Activated CD4-positive, CD25-positive, alpha-beta regulatory T cell treated with anti-CD3 and anti-CD28 coated beads, Interleukin-2, amount 50 U/mL, for 16 hours (primary cell): ENCODE results near the gene ARL3.
"Not testable (repeated sequence)": the region's sequence is repeated elsewhere in the genome, so short reads cannot be mapped to it uniquely, and the experiment has no call there.

ENCODE experiments used
- DNase-seq: peaks from one replicate; pipeline ENCODE4 v3.0.0-alpha.2; 2020; ENCODE audit warnings: low read depth, low spot score

The ARL3 gene, protein sequence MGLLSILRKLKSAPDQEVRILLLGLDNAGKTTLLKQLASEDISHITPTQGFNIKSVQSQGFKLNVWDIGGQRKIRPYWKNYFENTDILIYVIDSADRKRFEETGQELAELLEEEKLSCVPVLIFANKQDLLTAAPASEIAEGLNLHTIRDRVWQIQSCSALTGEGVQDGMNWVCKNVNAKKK

DNA sequence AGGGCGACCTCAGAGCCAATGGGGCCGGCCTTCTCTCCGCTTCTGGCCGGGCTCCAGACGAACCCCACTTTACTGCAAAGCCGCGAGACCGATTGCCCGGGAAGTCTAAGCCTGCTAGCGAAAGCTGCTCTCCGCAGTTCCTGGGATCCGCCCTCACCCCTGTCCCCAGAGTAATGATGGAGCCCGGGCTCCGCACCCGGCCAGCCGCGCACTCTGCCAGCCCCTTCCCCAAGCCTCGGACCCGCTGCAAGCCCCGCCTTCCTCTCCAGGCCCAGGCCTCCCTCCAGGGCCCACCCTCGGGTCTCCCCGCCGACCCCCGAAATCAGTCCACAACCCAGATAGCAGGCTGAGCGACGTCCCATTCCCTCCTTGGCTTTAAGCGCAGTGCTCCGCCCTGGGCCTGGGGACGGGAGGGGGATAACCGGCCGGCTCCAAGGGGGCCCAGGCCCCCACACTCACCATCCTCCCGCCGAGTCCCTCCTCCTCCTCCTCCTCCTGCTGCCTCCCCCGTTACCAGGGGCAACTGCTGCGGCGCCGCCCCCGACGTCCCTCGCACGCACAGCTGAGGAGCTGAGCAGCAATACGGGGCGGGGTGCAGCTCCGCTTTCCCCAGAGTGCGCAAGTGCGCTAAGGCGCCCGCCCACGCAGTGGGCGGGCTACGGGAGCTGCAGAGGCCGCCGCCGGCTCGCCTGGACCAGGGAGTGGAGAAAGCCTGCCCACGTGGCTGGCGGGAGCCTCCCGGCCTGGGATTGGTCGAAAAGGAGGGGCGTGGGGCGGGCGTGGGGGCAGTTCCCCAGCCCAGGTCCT is at the start of gene ARL3:
ARL3 (minus strand) TSS at position 584 of the 807 bp plus-strand sequence; CDS start at position 462, 122 bp downstream.
- peak; percentile 87 for DNase-seq

DNA sequence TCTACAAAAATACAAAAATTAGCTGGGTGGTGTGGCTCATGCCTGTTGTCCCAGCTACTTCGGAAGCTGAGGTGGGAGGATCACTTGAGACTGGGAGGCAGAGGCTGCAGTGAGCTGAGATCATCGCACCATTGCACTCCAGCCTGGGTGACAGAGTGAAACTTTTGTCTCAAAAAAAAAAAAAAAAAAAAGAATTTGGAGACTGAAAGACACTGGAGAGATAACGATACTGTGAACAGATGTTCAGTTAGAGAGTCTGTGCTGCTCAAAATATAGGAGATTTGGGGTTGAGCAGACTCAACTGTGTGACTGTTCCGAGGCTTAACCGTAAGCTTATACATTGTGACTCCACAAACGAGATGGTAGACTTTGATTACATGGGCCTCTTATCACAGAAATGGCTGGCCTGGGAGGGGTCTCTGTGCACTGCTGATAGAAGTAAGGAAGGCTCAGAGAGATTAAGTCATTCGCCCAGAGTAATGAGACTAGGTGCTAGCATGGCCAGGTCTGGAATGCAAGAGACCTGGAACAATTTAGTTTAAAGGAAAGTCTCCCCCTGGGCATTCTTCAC is 48.9 kb upstream of the ARL3 start:
- no peak for DNase-seq

DNA sequence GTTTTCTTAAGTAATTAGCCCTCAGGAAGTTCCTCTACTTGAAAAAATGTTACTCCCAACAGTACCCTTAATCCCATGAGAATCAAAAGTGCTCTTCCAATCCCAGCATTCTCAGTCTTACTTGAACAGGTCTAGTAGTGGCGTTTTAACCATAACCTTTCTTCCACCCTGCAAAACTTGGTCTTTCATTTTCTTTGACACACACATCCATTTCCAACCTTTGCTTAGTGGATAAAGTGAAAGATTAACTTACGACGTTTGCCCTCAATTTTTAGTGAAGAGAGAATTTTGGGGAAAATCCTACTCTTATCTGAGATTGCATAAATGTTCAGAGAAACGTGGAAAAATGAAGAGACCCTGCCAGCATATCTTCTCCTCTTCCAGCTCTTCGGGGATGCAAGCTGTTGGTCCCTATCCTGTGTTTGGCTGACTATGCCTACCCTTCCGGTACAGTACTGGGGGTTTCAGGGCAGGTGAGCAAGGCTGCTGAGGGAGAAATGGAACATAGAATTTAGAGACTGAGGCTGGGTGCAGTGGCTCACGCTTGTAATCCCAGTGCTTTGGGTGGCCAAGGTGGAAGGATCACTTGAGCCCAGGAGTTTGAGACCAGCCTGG is 48.3 kb upstream of the ARL3 start:
- no peak for DNase-seq

DNA sequence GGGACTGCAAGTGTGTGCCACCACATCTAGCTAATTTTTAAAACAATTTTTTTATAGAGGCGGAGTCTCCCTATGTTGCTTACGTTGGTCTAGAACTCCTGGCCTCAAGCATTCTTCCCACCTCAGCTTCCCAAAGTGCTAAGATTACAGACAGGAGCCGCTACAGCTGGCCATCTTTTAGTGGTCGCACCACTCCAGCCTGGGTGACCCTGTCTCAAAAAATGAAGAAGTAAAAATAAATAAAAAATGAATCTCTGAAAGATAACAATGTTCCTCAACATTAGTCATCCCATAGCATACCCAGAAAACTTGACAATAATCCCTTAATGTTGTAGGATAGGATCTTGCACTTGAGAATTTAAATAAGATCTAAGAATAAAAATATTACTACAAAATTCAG is 47.8 kb upstream of the ARL3 start:
- no peak for DNase-seq

DNA sequence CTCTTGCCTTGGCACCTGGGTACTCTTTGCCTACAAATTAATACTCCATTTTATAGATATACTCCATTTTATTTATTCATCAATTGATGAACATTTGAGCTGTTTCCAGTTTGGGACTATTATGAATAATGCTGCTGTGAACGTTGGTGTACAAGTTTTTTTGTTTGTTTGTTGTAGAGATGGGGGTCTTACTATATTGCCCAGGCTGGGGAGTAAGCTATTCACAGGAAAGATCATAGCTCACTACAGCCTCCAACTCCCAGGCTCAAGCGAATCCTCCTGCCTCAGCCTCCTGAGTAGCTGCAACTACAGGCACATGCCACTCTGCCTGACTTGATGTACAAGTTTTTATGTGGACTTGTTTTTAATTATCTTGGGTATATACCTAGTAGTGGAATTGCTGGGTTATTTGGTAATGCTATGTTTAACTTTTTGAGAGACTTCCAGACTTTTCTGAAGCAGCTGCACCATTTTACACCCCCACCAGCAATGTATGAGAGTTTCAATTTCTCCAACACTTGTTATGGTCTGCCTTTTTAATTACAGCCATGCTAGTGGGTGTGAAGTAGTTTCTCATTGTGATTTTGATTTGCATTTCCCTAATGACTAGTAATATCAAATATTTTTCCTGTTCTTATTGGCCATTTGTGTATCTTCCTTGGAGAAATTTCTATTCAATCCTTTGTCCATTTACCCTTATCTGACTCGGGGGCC is 45.5 kb upstream of the ARL3 start:
- no peak for DNase-seq

DNA sequence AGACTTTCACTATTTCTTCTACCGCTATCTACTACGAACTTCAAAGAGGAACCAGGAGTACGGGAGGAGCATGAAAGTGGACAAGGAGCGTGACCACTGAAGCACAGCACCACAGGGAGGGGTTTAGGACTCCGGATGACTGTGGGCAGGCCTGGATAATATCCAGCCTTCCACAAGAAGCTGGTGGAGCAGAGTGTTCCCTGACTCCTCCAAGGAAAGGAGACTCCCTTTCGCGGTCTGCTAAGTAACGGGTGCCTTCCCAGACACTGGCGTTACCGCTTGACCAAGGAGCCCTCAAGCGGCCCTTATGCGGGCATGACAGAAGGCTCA is 44.7 kb upstream of the ARL3 start:
- DNase-seq: not testable (repeated sequence)

DNA sequence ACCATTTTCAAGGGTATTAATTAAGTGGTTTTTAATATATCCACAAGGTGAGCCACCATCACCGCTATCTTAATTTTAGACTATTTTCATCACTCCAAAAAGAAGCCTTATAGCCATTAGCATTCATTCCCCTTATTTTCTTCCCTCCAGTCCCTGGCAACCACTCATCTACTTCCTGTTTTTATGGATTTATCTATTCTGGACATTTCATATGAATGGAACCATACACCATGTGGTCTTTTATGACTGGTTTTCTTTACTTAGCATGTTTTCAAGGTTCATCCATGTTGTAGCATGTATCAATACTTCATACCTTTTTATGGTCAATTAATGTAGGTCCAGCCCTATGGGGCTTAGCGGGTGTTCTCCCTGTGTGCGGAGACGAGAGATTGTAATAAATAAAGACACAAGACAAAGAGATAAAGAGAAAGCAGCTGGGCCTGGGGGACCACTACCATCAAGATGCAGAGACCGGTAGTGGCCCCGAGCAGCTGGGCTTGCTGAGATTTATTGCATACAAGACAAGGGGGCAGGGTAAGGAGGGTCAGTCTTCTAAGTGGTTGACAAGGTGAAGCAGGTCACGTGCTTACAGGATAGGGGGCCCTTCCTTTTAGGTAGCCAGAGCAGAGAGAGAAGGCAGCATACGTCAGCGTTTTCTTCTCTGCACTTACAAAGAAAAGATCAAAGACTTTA is 44.2 kb upstream of the ARL3 start:
- no peak for DNase-seq

DNA sequence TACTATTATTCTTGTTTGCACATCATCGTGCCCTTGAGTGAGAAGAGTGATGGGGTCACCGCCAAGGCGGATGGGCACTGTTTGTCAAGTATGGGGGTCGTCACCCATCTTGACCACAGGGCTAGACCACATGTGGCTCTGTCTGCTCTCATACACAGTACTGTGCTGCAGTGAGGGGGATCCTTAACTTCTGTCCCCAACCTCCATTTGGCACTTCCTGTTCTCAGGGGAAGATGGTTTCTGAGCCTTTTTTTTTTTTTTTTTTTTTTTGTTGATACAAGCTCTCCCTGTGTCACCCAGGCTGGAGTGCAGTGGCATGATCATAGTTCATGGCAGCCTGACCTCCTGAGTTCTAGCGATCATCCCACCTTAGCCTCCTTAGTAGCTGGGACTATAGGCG is 43.1 kb upstream of the ARL3 start:
- no peak for DNase-seq

DNA sequence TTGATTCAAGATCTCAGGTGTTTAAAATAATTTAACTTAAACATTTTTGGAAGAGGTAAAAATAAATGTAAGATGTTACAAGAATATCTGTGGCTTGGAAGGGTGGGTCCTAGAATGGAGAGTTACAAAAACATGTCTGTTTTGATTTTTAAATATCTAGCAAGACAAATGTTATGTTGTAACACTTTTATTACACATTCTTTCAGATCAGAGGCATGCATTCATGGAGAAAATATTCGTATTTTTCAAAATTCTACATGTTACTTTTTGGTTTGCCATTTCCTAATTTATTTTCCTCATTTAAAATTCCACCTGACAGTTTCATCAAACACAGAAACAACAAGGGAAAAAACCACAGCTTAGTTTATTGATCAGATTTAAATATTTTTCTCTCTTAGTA is 39.5 kb upstream of the ARL3 start:
- no peak for DNase-seq

DNA sequence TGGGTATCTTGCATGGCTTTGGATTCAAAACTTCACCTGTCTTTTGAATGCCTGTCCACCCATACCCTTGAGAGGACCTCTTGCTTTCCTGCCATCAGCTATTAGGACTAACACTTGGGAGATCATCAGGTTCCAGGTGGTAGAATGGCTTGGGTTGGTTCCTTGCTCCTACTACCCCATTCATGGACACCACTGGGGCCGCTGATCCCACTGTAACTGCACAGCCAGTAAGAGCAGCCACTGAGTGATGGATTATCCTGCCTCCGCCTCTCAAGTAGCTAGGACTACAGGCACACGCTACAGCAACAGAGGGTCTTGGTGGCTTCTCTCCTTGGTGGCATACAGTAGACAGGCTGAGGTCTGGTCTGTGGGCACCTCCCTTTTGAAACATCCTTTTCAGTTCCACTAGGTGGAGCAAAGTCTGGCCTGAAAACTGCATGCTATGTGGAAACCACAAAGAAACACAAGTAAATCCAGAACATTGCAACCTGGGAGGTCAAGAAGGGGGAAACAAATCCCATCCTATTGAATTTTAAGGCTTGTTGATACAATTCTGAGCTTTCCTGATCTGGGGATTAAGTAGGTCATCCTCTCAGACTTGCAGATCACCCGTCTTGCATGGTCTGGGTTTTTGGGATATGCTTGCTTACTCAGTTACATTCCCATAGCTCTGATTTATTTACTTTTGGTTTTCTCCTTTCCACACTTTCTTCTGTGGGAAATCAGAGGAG is 38.9 kb upstream of the ARL3 start:
- DNase-seq: no peak

DNA sequence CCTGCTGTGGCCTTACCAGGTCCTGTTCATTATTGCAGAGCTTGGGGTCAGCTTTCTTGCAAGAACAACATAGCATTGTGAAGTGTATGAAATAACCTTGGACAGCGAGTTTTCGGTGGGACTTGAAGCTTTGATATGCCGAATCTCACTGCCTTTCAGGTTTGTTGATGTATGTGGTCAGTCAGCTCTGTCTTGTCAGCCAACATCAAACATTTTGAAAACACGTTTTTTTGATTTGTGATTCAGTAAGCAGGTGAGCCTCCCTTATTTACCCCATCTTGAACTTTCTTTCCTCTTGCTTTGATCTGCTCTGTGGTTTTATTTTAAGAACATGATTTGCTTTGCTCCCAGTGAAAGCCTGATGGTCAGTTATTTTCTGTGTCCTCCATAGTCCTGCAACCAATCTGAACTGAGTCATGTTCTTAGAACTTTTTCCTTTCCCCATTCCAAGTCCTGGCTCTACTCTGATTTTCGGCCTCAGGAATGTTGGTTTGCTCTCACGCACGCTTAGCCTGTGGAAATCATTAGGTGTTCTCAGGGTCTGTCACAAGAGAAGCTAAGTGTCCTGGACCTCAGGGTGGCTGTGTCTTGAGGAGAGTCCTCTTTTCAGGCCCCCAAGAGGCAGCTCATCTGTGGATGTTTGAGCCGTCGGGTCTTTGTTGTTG is 38.2 kb upstream of the ARL3 start:
- no peak for DNase-seq

DNA sequence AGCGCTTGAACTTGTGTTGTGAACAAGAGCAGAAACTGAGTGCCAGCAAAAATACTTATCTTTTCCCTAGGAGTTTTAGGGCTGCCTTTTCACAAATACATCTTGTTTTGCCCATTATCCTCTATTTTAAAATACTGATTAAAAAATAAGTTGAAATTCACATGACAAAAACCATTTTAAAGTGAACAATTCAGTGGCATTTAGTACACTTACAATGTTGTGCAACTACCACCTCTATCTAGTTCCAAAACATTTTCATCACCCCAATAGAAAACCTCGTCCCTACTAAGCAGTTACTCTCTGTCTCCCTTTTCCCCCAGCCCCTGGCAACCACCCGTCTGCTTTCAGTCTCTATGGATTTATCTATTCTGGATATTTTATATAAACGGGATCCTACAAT is 31.0 kb upstream of the ARL3 start:
- no peak for DNase-seq

DNA sequence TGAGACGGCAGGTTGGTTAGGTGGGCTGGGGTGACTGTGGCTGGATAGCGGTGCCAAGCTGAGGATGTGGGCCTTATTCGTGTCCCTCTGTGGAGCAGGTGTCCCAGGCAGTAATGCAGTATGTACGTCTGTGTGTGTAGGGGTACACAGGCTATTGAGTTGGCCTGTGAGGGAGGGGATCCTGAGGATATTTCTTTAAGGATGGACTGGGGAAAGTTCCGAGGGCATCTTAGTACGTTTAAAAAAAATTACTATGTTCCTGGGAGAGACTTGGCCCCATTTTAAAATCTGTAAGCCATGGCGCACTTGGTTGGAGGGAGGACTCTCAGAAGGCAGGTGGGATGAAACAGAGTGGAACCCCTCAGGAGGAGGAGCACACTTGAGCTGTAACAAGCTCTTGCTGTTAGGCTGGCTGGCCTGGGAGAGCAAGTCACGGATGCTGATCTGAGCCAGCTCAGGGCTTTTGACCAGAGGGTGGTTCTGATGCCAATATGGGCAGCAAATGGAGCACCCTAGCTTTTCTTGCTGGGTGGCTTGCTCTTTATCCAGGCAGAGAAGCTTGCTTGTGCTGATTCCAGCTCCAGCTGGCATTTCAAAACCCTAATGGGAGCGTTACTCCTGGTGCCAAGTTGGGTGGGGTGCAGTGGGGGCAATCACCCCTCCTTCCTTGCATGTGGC is 30.3 kb upstream of the ARL3 start:
- DNase-seq: peak; percentile 2

DNA sequence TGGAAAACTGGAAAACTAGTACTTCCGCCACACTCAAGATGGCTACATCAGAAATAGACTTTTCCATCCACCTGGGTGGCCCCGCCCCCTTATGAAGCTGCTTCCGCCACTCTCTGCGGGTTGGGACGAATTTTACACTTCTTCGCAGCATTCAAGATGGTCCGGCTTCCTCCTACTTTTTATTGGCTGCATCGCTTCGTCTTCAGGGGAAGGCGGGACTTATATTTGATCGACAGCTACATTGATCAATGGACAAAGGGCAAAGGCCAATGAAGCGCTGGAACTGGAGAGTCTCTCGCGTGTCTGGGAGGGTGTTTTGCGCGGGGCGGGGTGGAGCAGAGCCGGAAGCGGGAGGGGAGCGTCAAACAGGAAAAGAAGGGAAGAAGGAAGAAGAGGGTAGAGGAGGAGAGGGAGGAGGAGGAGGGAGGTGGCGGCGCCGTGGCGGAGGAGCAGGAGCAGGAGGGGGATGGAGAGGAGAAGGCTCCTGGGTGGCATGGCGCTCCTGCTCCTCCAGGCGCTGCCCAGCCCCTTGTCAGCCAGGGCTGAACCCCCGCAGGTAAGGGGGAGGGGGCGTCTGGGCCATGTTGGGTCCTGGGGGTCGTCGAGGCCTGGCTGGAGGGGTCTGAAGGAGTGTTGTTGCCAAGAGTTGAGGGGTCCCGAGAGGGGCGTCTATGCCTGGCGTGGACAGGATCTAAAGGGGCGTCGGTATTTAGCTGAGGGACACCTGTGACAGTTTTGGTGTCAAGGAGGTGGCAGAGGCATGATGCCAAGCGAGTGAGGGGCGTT is 29.6 kb upstream of the ARL3 start, which contains the start of gene WBP1L:
WBP1L (plus strand) TSS at position 361 of the 786 bp plus-strand sequence; CDS start at position 467, 106 bp downstream.
- peak; percentile 91 for DNase-seq

DNA sequence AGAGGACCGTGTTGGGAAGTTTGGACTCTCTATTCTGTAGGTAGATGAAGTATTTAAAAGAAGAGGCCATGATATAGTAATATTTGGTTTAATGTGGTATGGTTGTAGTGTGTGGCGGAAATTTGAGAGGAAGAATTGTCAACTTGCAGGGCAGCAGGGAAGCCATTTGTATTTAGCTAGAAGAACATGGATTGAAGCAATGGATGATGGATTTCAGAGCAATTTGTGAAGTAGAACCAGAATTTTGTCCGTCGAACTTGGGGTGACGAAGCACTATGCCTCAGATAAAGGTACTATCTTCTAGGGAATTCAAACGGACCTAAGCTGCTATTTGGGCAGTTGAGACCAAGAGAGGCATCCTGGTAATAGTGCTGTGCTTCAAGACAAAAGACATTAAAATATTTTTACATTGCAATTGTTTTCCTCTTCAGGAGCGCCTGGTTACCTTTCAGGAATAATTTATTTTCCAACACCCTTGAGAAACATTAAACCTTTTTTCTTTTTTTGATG is 28.9 kb upstream of the ARL3 start:
- DNase-seq: no peak

DNA sequence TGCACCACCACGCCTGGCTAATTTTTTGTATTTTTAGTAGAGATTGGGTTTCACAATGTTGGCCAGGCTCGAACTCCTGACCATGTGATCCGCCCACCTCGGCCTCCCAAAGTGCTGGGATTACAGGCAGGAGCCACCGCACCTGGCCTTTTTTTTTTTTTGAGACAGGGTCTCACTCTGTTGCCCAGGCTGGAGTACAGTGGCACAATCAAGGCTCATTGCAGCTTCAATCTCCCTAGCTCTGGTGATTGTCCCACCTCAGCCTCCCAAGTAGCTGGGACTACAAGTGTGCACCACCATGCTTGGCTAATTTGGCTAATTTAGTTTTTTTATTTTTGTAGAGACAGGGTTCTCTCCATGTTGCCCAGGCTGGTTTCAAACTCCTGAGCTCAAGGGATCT is 28.1 kb upstream of the ARL3 start:
- not testable (repeated sequence) for DNase-seq

DNA sequence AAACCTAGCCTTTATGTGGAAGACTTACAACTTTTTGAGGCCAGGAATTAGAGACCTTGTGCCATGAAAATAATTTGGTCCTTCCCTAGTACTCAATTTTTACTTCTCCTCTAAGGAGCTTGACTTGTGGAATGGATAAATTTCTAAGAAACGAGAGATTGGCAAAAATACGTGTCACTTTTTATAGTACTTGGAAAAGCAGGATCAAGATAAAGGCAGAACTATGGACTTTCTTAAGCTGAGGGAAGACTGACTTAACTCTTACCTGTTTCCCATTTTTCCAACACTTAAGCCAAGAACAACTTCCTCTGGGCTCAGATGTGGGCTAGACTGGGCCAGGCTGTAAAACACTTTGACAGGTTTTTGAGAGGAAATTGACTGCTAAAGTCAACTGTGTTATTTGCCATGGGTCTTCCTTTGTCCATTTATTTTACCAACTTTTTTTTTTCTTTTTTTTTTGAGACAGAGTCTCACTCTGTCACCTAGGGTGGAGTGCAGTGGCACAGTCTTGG is 27.6 kb upstream of the ARL3 start:
- no peak for DNase-seq

DNA sequence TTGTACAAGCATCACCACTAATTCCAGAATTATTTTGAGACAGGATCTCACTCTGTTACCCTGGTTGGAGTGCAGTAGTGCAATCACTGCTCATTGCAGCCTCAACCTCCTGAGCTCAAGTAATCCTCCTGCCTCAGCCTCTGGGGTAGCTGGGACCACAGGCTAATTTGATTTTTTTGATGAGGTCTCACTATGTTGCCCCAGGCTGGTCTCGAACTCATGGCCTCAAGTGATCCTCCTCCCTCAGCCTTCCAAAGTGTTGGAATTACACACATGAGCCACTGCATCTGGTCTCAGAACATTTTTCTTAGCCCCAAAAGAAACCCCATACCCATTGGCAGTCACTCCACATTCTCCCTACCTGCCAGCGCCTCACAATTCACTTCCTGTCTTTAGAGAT is 26.0 kb upstream of the ARL3 start:
- DNase-seq: no peak
